Fibroblast of peridontal ligament (primary cell): Measurements from ENCODE around the gene HIP1R.

Source experiments
- DNase-seq: peaks from one replicate; pipeline ENCODE4 v3.0.0-alpha.2; 2010; ENCODE audit errors: extremely low read depth

The HIP1R gene

GRCh38 chr12:122847516-122847836, 12.2 kb downstream of the HIP1R start:
- no peak for DNase-seq

- DNase-seq = no peak
These were observed 12.7 kb downstream of the HIP1R start for GRCh38 chr12:122847921-122848421.

GRCh38 chr12:122848471-122849351, 13.5 kb downstream of the HIP1R start:
- DNase-seq = no peak

- DNase-seq = no peak
These were observed 14.2 kb downstream of the HIP1R start for GRCh38 chr12:122849352-122850047.

- DNase-seq = no peak
These were observed 14.8 kb downstream of the HIP1R start for GRCh38 chr12:122850048-122850445.

- no peak for DNase-seq
These were observed 15.6 kb downstream of the HIP1R start for GRCh38 chr12:122850695-122851350.

- DNase-seq = peak; percentile 73
These were observed 16.6 kb downstream of the HIP1R start for GRCh38 chr12:122851820-122852219.

- DNase-seq = no peak
These were observed 17.3 kb downstream of the HIP1R start for GRCh38 chr12:122852336-122853275.

- no peak for DNase-seq
These were observed 18.5 kb downstream of the HIP1R start for GRCh38 chr12:122853582-122854245.

GRCh38 chr12:122854554-122854953, 19.3 kb downstream of the HIP1R start:
- DNase-seq = no peak

GRCh38 chr12:122855071-122855829, 20.0 kb downstream of the HIP1R start:
- DNase-seq = no peak

- DNase-seq = no peak
These were observed 20.9 kb downstream of the HIP1R start for GRCh38 chr12:122855928-122856831.

GRCh38 chr12:122856999-122857671, 21.9 kb downstream of the HIP1R start:
- DNase-seq = no peak

- no peak for DNase-seq
These were observed 22.9 kb downstream of the HIP1R start for GRCh38 chr12:122858171-122858570.

GRCh38 chr12:122858591-122859302, 23.5 kb downstream of the HIP1R start:
- DNase-seq = no peak

GRCh38 chr12:122859303-122860039, 24.2 kb downstream of the HIP1R start:
- DNase-seq = no peak
